GM21723 (cell line): ENCODE measurements around the gene GATAD2B.
A peak's percentile ranks its signal among the peaks of the same experiment; 100 is the strongest.
"Not testable (repeated sequence)": the region's sequence is repeated elsewhere in the genome, so short reads cannot be mapped to it uniquely, and the experiment has no call there.

Source experiments
- ATAC-seq: cut with Tn5 transposase; IDR thresholded peaks from one replicate; pipeline ENCODE4 v1.9.1; 2021; ENCODE audit warnings: mild to moderate bottlenecking, moderate library complexity; ENCODE audit not compliant: unreplicated experiment

GATAD2B gene

GRCh38 chr1:153844349-153844748, 78.4 kb downstream of the GATAD2B start:
- not testable (repeated sequence) for ATAC-seq

GRCh38 chr1:153842006-153842471, 80.7 kb downstream of the GATAD2B start:
- ATAC-seq, result peak; percentile 85

GRCh38 chr1:153841463-153841994, 81.2 kb downstream of the GATAD2B start:
- peak; percentile 2 for ATAC-seq

GRCh38 chr1:153840774-153841173, 82.0 kb downstream of the GATAD2B start:
- not testable (repeated sequence) for ATAC-seq

- not testable (repeated sequence) for ATAC-seq
These were observed 88.8 kb downstream of the GATAD2B start for GRCh38 chr1:153833968-153834367.

GRCh38 chr1:153833171-153833570, 89.6 kb downstream of the GATAD2B start:
- ATAC-seq, result no peak

- ATAC-seq, result no peak
These were observed 90.5 kb downstream of the GATAD2B start for GRCh38 chr1:153832293-153832692.

GRCh38 chr1:153831026-153831425, 91.7 kb downstream of the GATAD2B start:
- no peak for ATAC-seq

GRCh38 chr1:153827168-153827964, 95.4 kb downstream of the GATAD2B start:
- no peak for ATAC-seq

- ATAC-seq, result no peak
These were observed 103.9 kb downstream of the GATAD2B start for GRCh38 chr1:153818876-153819275.

GRCh38 chr1:153816283-153816889, 106.4 kb downstream of the GATAD2B start:
- ATAC-seq, result no peak

- peak; percentile 20 for ATAC-seq
These were observed 116.7 kb downstream of the GATAD2B start for GRCh38 chr1:153805886-153806719.

GRCh38 chr1:153805042-153805745, 117.6 kb downstream of the GATAD2B start:
- peak; percentile 91 for ATAC-seq

GRCh38 chr1:153804112-153804511, 118.7 kb downstream of the GATAD2B start:
- no peak for ATAC-seq

- ATAC-seq, result no peak
These were observed 119.2 kb downstream of the GATAD2B start for GRCh38 chr1:153803470-153804056.

GRCh38 chr1:153801786-153802697, 120.7 kb downstream of the GATAD2B start:
- no peak for ATAC-seq

GRCh38 chr1:153801028-153801625, 121.6 kb downstream of the GATAD2B start:
- no peak for ATAC-seq

GRCh38 chr1:153800516-153800915, 122.3 kb downstream of the GATAD2B start:
- ATAC-seq, result no peak
